Astrocyte of the cerebellum (primary cell): ENCODE measurements around the gene MAPK14.

Experiments used
- DNase-seq: peaks from one replicate; pipeline ENCODE4 v3.0.0-alpha.2; 2011; ENCODE audit warnings: low read depth
- H3K4me3 ChIP-seq: 2 replicates; pipeline ENCODE4 v1.5.1; 2011; ENCODE audit warnings: mild to moderate bottlenecking, low read depth, low read length, moderate library complexity
- in situ Hi-C: cut with HindIII; loops from 2 replicates; pipeline ENCODE4 v1.10.0; 2017; ENCODE audit warnings: low sequenced_read_pairs
- TF ChIP-seq, protein P1 (sequence below): IDR thresholded peaks from 2 replicates; pipeline ENCODE4 v1.5.1; 2012; ENCODE audit warnings: low read length, low read depth, moderate library complexity, mild to moderate bottlenecking; ENCODE audit errors: missing control alignments

The MAPK14 gene

DNA sequence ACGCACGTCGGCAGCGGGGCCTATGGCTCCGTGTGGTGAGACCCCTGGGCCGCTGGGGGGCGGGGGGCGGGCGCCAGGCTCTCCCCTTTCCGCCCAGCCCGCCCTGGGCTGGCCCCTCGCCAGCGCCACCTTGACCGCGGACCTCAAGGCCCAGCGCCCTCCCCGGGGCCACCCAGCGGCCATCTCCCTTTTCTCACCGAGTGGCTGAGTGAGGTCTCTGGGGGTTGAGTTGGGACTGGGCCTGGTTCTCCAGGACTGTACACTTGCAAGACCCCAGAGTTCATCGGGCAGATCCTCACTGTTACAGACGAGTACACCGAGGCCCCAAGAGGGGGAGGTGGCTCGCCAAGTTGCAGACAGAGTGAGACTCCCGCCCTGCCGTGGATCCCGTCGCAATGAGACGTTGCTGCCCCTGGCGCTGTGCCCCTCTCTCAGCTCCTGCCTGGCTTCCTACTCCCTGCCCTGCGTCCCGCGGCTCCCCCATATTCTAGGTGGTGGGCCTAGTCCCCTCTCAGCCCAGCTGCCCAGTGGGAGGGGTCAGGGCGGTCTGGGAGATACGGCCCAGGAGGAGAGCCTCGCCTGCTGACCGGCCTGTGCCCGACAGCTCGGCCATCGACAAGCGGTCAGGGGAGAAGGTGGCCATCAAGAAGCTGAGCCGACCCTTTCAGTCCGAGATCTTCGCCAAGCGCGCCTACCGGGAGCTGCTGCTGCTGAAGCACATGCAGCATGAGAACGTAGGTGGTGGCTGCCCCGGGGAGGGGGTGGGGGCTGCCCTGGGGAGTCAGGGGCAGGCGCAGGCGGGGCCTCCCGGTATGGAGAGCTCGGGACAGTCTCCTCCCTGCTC is 103.3 kb downstream of the MAPK14 start:
- in situ Hi-C loops, result no loop called here
- no peak for DNase-seq
- TF ChIP-seq, protein P1, sequence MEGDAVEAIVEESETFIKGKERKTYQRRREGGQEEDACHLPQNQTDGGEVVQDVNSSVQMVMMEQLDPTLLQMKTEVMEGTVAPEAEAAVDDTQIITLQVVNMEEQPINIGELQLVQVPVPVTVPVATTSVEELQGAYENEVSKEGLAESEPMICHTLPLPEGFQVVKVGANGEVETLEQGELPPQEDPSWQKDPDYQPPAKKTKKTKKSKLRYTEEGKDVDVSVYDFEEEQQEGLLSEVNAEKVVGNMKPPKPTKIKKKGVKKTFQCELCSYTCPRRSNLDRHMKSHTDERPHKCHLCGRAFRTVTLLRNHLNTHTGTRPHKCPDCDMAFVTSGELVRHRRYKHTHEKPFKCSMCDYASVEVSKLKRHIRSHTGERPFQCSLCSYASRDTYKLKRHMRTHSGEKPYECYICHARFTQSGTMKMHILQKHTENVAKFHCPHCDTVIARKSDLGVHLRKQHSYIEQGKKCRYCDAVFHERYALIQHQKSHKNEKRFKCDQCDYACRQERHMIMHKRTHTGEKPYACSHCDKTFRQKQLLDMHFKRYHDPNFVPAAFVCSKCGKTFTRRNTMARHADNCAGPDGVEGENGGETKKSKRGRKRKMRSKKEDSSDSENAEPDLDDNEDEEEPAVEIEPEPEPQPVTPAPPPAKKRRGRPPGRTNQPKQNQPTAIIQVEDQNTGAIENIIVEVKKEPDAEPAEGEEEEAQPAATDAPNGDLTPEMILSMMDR, result no peak

DNA sequence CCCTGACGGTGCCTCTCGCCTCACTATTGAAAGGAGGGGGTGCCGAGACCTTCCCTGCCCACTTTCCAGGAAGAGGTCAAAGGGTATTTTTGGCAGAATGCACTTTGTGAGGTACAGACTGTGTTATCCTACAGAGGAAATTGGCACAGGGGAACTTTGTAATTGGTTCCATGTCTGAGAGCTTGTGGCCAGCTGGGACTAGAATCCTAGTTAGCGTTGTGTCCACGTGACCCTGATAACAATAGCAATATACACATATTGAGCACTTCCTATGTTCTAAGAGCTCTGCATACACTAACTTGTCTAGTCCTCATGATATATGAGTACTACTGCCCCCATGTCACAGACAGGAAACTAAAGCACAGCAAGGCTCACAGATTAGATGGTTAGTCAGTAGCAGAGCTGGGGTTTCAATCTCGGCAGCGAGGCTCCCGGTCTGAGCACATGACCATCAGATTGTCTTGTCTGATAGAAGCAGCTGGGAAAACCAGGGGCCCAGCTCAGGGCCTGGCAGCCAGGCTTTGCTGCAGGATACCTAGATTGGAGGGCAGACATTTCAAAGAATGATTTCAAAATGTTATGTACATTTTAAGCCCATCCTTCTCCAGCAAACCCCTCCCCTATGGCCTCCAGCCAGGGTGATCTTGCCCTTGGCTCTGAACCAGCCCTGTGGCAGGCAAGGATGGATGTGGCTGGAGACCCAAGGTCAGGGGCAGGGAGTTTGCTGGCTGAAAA is 104.1 kb downstream of the MAPK14 start:
- no peak overlapping the region for H3K4me3 ChIP-seq
- DNase-seq, result no peak
- in situ Hi-C loops, result no loop called here
- TF ChIP-seq, protein P1, result no peak

More for the DNA sequence above, 103.3 kb downstream of the MAPK14 start:
- no peak overlapping the region for H3K4me3 ChIP-seq

DNA sequence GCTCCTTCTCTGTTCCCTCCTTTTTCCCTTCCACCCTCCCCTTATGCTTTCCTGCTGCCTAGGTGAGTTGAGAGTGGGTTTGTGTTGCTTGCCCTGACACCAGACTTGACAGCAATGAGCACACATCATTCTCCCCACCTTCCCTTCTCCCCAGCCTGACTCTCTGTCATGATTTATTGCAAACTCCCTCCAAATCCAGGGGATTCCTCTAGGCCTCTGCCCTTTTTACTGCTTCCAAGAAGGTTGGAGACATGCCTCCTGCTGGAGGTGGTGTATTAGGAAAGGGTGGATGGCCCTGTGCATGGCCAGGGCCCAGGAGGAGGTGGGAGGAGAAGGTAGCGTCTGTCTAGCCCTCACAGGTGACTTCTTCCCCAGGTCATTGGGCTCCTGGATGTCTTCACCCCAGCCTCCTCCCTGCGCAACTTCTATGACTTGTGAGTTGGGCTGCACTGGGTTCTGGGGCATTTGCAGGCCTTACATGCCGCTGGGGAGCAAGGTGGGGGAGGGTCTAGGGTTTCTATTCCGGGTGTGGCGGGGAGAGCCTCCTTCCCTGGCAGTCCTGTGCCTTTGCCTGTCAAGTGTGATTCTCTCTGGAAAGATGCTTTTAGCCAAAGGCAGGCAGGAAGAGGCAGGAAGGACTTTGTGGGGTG is 104.8 kb downstream of the MAPK14 start:
- H3K4me3 ChIP-seq, result no peak overlapping the region
- TF ChIP-seq, protein P1, result no peak
- DNase-seq, result no peak
- in situ Hi-C loops, result no loop called here

DNA sequence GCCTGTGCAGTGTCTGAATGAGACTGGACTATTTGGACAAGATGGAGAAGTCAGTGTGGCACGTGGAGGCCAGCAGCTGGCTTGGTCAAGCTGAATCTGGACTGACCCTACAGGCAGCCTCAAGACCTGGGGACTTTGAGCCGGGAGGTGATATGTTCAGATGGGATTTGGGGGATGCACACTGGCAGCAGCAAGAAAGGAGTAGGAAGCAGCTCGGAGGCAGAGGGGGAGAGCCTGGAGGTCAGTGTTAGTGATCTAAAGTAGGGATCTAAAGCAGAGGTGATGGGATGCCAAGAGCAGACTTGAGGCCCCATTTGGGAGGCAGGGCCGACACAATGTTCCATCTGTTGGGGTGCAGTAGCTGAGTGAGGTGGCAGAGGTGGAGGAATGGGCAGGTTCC is 105.5 kb downstream of the MAPK14 start:
- H3K4me3 ChIP-seq, result no peak overlapping the region
- in situ Hi-C loops, result no loop called here

DNA sequence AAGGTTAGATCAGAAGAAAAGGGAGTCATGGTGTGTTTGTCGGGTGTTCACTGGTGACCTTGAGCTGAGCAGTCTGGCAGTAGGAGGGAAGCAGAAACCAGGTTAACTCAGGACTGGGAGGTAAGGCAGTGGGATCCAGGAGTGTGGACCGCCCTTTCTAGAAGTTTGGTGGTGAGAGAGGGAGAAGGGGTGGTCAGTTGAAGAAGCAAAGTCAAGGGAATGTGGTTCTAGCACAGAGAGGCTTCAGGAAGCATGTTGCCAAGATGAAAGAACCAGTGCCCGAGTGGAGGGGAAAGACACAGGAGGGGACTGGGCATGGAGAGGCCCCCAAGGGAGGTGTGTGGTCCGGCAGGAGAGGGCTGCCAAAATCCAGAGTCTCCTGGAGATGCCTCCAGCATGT is 106.3 kb downstream of the MAPK14 start:
- in situ Hi-C loops, result no loop called here
- TF ChIP-seq, protein P1, result no peak
- H3K4me3 ChIP-seq, result no peak overlapping the region
- DNase-seq, result no peak

More for the DNA sequence above, 105.5 kb downstream of the MAPK14 start:
- no peak for DNase-seq
- TF ChIP-seq, protein P1, result no peak

DNA sequence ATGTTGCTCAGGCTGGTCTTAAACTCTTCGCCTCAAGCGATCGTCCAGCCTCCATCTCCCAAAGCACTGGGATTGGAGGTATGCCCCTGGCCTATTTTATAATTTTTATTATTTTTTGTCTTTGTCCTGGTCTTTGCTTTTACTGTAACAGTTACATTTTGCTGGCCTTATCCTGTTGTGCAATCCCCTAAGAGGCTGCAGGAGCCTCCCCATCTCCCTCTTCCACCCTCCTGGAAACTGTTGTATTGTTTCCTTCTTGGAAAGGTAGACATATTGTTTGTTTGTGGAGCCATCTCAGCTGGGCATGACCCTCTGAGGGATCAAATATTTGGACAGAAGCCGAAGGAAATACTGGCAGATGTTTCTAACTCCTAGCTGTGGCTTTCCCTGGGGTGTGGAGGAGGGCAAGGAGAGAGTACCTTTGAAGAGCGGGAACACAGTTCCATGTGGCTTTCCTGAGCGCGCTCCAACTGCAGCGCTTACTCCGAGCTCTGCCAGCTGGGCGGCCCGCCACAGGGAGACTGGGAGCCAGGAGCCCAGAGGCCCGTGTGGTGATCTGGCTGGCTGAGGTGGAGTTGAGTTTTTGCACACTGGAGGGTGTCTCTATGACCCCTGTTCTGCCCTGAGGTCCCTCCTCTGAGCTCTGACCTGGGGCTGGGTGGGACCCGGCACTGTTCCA is 107.6 kb downstream of the MAPK14 start:
- no peak for DNase-seq
- TF ChIP-seq, protein P1, result no peak
- H3K4me3 ChIP-seq, result no peak overlapping the region
- in situ Hi-C loops, result no loop called here
